ENCODE results near the gene WWC2.
"Not testable (repeated sequence)": the region's sequence is repeated elsewhere in the genome, so short reads cannot be mapped to it uniquely, and the experiment has no call there.

The WWC2 gene

DNA sequence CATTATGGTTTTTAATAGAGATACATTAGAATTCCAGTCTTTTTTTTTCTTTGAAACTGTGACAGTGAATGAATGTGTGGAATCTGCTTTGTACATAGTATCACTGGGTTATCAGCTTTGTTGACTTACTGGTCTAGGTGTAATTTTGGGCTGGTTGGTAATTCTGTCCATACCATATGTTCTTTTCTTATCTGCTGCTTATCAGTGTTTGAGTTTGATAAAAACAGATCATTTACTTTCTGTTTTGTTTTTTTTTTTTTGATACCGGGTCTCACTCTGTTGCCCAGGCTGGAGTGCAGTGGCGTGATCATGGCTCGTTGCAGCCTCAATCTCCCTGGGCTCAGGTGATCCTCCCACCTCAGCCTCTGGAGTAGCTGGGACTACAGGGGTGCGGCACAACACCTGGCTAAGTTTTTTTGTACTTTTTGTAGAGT is 12.4 kb downstream of the WWC2 start:
- H3K4me3 ChIP-seq (ENCODE audit: low read depth, low read length), result no peak overlapping the region
- TF ChIP-seq CTCF (IDR thresholded peaks at IDR 0.05; ENCODE audit: borderline replicate concordance, insufficient read depth, low read depth, low read length), result no peak

DNA sequence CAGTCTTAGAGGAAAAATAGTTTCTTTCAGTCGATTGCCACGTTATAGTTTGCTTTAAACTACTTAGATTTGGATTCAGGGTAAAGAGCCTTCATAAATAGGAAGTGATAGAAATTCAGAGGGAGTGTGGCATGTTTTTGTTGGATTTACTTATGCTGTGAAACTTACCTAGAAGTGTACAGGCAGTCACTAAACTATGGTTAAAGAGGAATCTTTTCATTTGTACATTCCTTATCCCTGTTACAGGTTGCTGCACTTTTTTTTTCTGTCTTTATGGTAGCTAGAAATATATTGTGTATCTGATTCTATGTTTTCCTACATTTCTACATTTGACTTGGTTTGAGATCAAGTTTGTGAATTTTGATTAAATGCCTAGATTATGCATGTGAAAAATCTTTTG is 19.1 kb downstream of the WWC2 start:
- TF ChIP-seq CTCF (IDR thresholded peaks at IDR 0.05; ENCODE audit: borderline replicate concordance, insufficient read depth, low read depth, low read length), result no peak
- H3K4me3 ChIP-seq (ENCODE audit: low read depth, low read length), result no peak overlapping the region

DNA sequence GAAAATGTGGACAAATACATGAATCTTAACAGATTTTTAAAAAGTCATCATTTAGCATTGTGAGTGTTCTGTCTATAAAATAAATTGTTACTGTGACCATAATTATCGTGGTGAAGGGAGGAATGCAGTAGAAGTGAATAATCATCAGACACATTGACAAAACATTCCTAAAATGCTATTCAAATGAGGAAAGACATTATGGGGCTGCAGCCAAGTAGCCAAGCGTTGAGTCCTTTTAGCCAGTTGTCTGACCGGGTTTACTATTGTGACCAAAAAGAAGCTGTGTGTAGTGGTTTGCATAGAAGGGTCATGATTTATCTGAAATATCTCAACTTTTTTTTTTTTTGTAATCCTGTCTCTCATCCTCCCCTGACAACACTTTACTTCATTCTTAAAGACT is 19.5 kb downstream of the WWC2 start:
- H3K4me3 ChIP-seq (ENCODE audit: low read depth, low read length), result no peak overlapping the region
- TF ChIP-seq CTCF (IDR thresholded peaks at IDR 0.05; ENCODE audit: borderline replicate concordance, insufficient read depth, low read depth, low read length), result no peak

DNA sequence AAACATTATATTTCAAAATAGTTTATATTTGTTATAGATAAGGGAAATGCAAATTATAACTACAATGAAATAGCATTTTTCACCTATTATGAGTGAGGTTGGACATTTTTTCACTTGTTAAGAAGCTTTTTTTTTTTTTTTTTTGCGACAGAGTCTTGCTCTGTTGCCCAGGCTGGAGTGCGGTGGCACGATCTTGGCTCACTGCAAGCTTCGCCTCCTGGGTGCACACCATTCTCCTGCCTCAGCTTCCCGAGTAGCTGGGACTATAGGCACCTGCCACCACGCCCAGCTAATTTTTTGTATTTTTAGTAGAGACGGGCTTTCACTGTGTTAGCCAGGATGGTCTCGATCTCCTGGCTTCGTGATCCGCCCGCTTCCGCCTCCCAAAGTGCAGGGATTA is 22.6 kb downstream of the WWC2 start:
- H3K4me3 ChIP-seq (ENCODE audit: low read depth, low read length), result not testable (repeated sequence)

- H3K4me3 ChIP-seq (ENCODE audit: low read depth, low read length), result no peak overlapping the region
These were observed 25.2 kb downstream of the WWC2 start for GRCh38 chr4:183124228-183124627.

GRCh38 chr4:183124865-183125264 is 25.8 kb downstream of the WWC2 start:
- H3K4me3 ChIP-seq (ENCODE audit: low read depth, low read length), result no peak overlapping the region
- no peak for TF ChIP-seq CTCF (IDR thresholded peaks at IDR 0.05; ENCODE audit: borderline replicate concordance, insufficient read depth, low read depth, low read length)

More at GRCh38 chr4:183124228-183124627, 25.2 kb downstream of the WWC2 start:
- no peak for TF ChIP-seq CTCF (IDR thresholded peaks at IDR 0.05; ENCODE audit: borderline replicate concordance, insufficient read depth, low read depth, low read length)

DNA sequence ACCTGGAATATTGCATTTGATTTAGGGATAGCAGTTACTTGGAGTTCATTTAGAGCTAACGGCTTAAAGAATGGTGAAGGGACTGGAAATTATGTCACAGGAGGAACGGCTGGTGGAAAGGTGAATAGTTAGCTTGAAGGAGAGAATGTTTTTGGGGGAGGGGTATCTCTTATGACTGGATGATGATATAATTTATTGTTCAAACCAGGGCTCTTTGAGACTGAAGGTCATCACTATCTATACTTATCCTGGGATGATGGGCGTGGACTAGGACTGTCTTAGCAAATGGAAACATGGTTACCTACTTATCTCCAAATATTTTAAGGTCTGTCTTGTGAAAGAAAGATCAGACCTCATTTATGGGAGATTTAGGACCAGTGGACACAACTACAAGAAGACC is 30.1 kb downstream of the WWC2 start:
- no peak overlapping the region for H3K4me3 ChIP-seq (ENCODE audit: low read depth, low read length)
- no peak for TF ChIP-seq CTCF (IDR thresholded peaks at IDR 0.05; ENCODE audit: borderline replicate concordance, insufficient read depth, low read depth, low read length)

DNA sequence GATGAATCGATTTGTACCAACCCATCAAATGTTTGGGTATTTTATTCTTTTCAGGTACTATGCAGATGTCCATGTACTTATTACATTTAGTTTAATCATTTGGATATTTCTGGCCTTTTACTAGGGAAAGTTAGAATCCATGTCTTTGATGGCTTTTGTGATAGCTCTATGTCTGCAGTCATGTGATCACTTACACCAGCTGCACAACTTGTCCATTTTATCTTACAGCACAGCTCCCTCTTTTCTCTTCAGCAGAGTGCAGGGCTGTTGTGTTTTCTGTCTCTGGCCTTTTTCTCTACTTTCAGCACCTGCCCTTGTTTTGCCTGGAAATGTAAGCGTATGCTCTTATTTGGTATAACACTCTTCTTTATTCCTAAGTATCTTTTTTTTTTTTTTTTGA is 30.6 kb downstream of the WWC2 start:
- no peak overlapping the region for H3K4me3 ChIP-seq (ENCODE audit: low read depth, low read length)
- TF ChIP-seq CTCF (IDR thresholded peaks at IDR 0.05; ENCODE audit: borderline replicate concordance, insufficient read depth, low read depth, low read length), result no peak

All from GM12875 (cell line).